Testis (tissue), 3 donors: ENCODE results near the gene IL36B. TPM values are rescaled to one million over a fixed set of nuclear protein-coding genes. Genes with fewer than 3 reads are reported as not detected.

Experiments used
- DNase-seq: peaks from one replicate; pipeline ENCODE4 v3.0.0-alpha.2; 2019
- H3K27ac ChIP-seq, 2 donors: fragments of 200-600 bp; sonication (generic); one replicate each; pipeline ENCODE4 v1.5.1; 2019
- H3K27me3 ChIP-seq: fragments of 200-600 bp; sonication (generic); one replicate; pipeline ENCODE4 v1.5.1; 2019
- H3K36me3 ChIP-seq: fragments of 200-600 bp; sonication (generic); one replicate; pipeline ENCODE4 v1.5.1; 2017; ENCODE audit warnings: low read depth; ENCODE audit errors: missing control alignments
- H3K4me1 ChIP-seq: fragments of 200-600 bp; sonication (generic); one replicate; pipeline ENCODE4 v1.5.1; 2019
- H3K4me3 ChIP-seq, 2 donors: fragments of 200-600 bp; sonication (generic); one replicate each; pipeline ENCODE4 v1.5.1; 2017 to 2019
- H3K9me3 ChIP-seq: fragments of 200-600 bp; sonication (generic); one replicate; pipeline ENCODE4 v1.5.1; 2017
- POLR2A ChIP-seq: fragments of 450-650 bp; IDR thresholded peaks from one replicate; pipeline ENCODE4 v1.6.1; 2017; ENCODE audit warnings: antibody characterized with exemption, mild to moderate bottlenecking, moderate library complexity
- WGBS, 2 donors: methylation state at CpG; one replicate each; pipeline ENCODE4 v1.1.5; 2018; 5-methylcytosine and 5-hydroxymethylcytosine counted together
- intact Hi-C: fragments of 100-400 bp; cut with DNase I; formaldehyde crosslinking; loops from one replicate; pipeline ENCODE4 v1.15.1; 2023; ENCODE audit warnings: low total_unique reads
- polyA plus RNA-seq: library from polyadenylated mRNA; stranded (reverse); fragments of 350-450 nt; fragmentation: Illumina TruSeq; extraction: RNeasy Lipid Tissue Mini Kit (QIAGEN cat#74804); gene quantifications from one replicate; pipeline ENCODE4 v1.2.3, GENCODE V29; 2014; ENCODE audit warnings: low read depth, low replicate concordance; ENCODE audit not compliant: insufficient read depth
- total RNA-seq, 2 donors: library from RNA; depleted of rRNA; stranded (reverse); fragments of >200 nt; gene quantifications; one replicate each; pipeline ENCODE4 v1.2.3, GENCODE V29; 2016
- TF ChIP-seq, protein P1 (sequence below), 3 experiments: fragments of 450-650 bp in 2 of 3; fragments of 200-600 bp in 1 of 3; sonication (generic) in 1 of 3; IDR thresholded peaks; one replicate each; pipeline ENCODE4 v1.5.1; 2016 to 2019; ENCODE audit warnings: antibody characterized with exemption in 3 of 3, mild to moderate bottlenecking in 2 of 3, moderate library complexity in 1 of 3

The IL36B gene
- total and polyA plus RNA-seq, 3 donors from 2014 or later, result not detected

DNA sequence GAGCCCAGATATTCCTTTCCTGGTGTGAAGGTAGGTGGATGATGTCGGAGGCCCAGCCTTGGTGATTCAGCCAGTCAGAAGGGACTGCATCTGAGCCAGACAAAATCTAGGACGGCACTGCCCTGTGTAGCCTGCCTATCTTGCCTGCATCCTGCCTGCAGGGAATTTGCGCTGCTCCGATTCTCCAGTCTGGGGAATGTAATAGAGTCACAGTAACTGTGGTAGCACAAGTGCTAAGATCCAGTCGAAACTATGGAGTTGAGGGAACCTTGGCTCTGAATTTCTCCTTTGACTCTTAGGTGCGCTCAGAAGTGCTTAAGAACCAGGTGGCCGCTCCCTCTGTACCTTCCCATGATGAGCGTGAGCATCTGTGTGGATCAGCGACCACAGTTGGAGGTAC, 15.9 kb downstream of the IL36B start:
- TF ChIP-seq, protein P1, sequence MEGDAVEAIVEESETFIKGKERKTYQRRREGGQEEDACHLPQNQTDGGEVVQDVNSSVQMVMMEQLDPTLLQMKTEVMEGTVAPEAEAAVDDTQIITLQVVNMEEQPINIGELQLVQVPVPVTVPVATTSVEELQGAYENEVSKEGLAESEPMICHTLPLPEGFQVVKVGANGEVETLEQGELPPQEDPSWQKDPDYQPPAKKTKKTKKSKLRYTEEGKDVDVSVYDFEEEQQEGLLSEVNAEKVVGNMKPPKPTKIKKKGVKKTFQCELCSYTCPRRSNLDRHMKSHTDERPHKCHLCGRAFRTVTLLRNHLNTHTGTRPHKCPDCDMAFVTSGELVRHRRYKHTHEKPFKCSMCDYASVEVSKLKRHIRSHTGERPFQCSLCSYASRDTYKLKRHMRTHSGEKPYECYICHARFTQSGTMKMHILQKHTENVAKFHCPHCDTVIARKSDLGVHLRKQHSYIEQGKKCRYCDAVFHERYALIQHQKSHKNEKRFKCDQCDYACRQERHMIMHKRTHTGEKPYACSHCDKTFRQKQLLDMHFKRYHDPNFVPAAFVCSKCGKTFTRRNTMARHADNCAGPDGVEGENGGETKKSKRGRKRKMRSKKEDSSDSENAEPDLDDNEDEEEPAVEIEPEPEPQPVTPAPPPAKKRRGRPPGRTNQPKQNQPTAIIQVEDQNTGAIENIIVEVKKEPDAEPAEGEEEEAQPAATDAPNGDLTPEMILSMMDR (IDR thresholded peaks at IDR 0.05), result no peak
- no peak for TF ChIP-seq POLR2A
- WGBS, 2 donors, result 93 to 100% methylated on average over 5 to 9 of the region's 9 CpGs
- H3K27ac ChIP-seq, result no peak overlapping the region
- no peak for DNase-seq
- no peak overlapping the region for H3K4me3 ChIP-seq
- H3K27me3 ChIP-seq, result no peaks in the 10 kb centered on the region
- no peaks in the 10 kb centered on the region for H3K9me3 ChIP-seq
- no peaks in the 10 kb centered on the region for H3K36me3 ChIP-seq
- no peaks in the 10 kb centered on the region for H3K4me1 ChIP-seq
- intact Hi-C loops, result no loop called here

- no peak for DNase-seq
- H3K27ac ChIP-seq, result no peak overlapping the region
- WGBS, 2 donors, result 78% methylated on average over 3 of the region's 3 CpGs
- no peak overlapping the region for H3K4me3 ChIP-seq
- H3K27me3 ChIP-seq, result no peaks in the 10 kb centered on the region
- no peaks in the 10 kb centered on the region for H3K9me3 ChIP-seq
- intact Hi-C loops, result no loop called here
- TF ChIP-seq, protein P1 (IDR thresholded peaks at IDR 0.05), result no peak
- TF ChIP-seq POLR2A, result no peak
- no peaks in the 10 kb centered on the region for H3K4me1 ChIP-seq
- H3K36me3 ChIP-seq, result no peaks in the 10 kb centered on the region
Observed at GRCh38 chr2:113034016-113034415, 18.7 kb downstream of the IL36B start.

DNA sequence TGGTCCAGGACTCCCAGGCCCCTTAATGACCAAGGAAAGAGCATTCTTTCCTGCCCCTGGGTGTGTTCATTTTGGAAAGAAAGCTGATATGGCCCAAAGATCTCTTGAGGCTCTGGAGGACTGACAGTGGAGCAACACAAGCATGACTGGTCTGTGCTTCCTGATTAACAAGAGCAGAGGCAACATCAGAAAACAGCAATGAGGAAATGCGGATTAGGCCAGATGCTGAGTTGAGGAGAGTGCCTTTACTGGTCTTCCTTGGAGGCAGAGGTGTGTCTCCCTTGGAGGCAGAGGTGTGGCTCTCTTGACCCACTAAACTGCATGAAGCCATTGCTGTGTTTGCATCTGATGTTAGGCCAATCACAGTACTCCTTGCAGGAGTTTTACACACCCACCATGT, 19.9 kb downstream of the IL36B start:
- H3K27ac ChIP-seq, result no peak overlapping the region
- DNase-seq, result no peak
- intact Hi-C loops, result no loop called here
- no peak for TF ChIP-seq POLR2A
- H3K4me3 ChIP-seq, result no peak overlapping the region
- 88 to 100% methylated on average over 1 of the region's 1 CpG for WGBS, 2 donors
- H3K4me1 ChIP-seq, result no peaks in the 10 kb centered on the region
- no peaks in the 10 kb centered on the region for H3K36me3 ChIP-seq
- no peaks in the 10 kb centered on the region for H3K9me3 ChIP-seq
- H3K27me3 ChIP-seq, result no peaks in the 10 kb centered on the region

- DNase-seq, result no peak
- intact Hi-C loops, result no loop called here
- Histone ChIP-seq H3K4me3 (no peak overlapping the region), H3K9me3 (no peaks in the 10 kb centered on the region), H3K27ac (no peak overlapping the region), H3K36me3 (no peaks in the 10 kb centered on the region), H3K27me3 (no peaks in the 10 kb centered on the region), H3K4me1 (no peaks in the 10 kb centered on the region)
- TF ChIP-seq, protein P1 (IDR thresholded peaks at IDR 0.05), result no peak
- 28 to 33% methylated on average over 1 of the region's 1 CpG for WGBS, 2 donors
Observed at GRCh38 chr2:113028112-113028511, 24.6 kb downstream of the IL36B start.

GRCh38 chr2:113027691-113028090, 25.0 kb downstream of the IL36B start:
- DNase-seq, result no peak
- Histone ChIP-seq H3K27me3 (no peaks in the 10 kb centered on the region), H3K36me3 (no peaks in the 10 kb centered on the region), H3K4me3 (no peak overlapping the region), H3K9me3 (no peaks in the 10 kb centered on the region), H3K4me1 (no peaks in the 10 kb centered on the region), H3K27ac (no peak overlapping the region)
- 86 to 94% methylated on average over 2 of the region's 2 CpGs for WGBS, 2 donors
- intact Hi-C loops, result no loop called here
- TF ChIP-seq, protein P1 (IDR thresholded peaks at IDR 0.05), result no peak
- TF ChIP-seq POLR2A, result no peak
